Caco-2 (cell line): ENCODE data around the gene RHOG. TPM values are rescaled to one million over a fixed set of nuclear protein-coding genes. Genes with fewer than 3 reads are reported as not detected.

Experiments used
- BruUV-seq: library from RNA; stranded (reverse); fragments of 400-500 nt; replicated peaks from 2 replicates; lab custom pipeline; 2021; lab: Mats Ljungman, UMichigan
- CTCF ChIA-PET: fragments of 300-600 bp; sonication (Branson Sonifier 250); formaldehyde crosslinking; loops from one replicate; lab custom pipeline; 2022; ENCODE audit warnings: antibody characterized with exemption; lab: Charles Lee
- POLR2A ChIA-PET: fragments of 300-600 bp; sonication (Branson Sonifier 250); formaldehyde crosslinking; loops from one replicate; lab custom pipeline; 2022; ENCODE audit warnings: antibody characterized with exemption; lab: Charles Lee
- DNase-seq, 2 experiments: peaks; one replicate each; pipeline versions ENCODE4 v3.0.0 to v3.0.0-alpha.2; 2020 to 2022
- H3K27me3 ChIP-seq: replicated peaks from 2 replicates; pipeline ENCODE4 v1.6.0; 2011; ENCODE audit warnings: low read length; ENCODE audit not compliant: control insufficient read depth, insufficient read depth
- H3K36me3 ChIP-seq: 2 replicates; pipeline ENCODE4 v1.5.1; 2011; ENCODE audit warnings: low read length; ENCODE audit not compliant: control insufficient read depth, insufficient read depth
- H3K4me1 ChIP-seq: fragments of 250-450 bp; sonication (Bioruptor Pico); 2 replicates; pipeline ENCODE4 v1.5.1; 2020; ENCODE audit warnings: mild to moderate bottlenecking
- H3K4me3 ChIP-seq: 2 replicates; pipeline ENCODE4 v1.5.1; 2011; ENCODE audit warnings: low read depth, mild to moderate bottlenecking, control low read depth, low read length
- H3K9me3 ChIP-seq: fragments of 250-450 bp; sonication (Bioruptor Pico); 2 replicates; pipeline ENCODE4 v1.5.1; 2020; ENCODE audit warnings: mild to moderate bottlenecking, moderate library complexity
- H3K27ac Mint-ChIP-seq: one replicate; pipeline ENCODE4 v1.8.0; 2022; ENCODE audit warnings: mixed read lengths; ENCODE audit not compliant: unreplicated experiment
- H3K27me3 Mint-ChIP-seq: one replicate; pipeline ENCODE4 v1.8.0; 2022; ENCODE audit warnings: mixed read lengths; ENCODE audit not compliant: insufficient read depth, unreplicated experiment
- H3K36me3 Mint-ChIP-seq: one replicate; pipeline ENCODE4 v1.8.0; 2022; ENCODE audit warnings: mild to moderate bottlenecking, mixed read lengths; ENCODE audit not compliant: insufficient read depth, unreplicated experiment
- H3K4me1 Mint-ChIP-seq: one replicate; pipeline ENCODE4 v1.8.0; 2022; ENCODE audit warnings: low read depth, mixed read lengths; ENCODE audit not compliant: unreplicated experiment
- H3K4me3 Mint-ChIP-seq: one replicate; pipeline ENCODE4 v1.8.0; 2022; ENCODE audit warnings: mild to moderate bottlenecking, moderate library complexity, mixed read lengths; ENCODE audit not compliant: unreplicated experiment
- H3K9me3 Mint-ChIP-seq: one replicate; pipeline ENCODE4 v1.8.0; 2022; ENCODE audit warnings: mixed read lengths; ENCODE audit not compliant: unreplicated experiment
- CTCF ChIP-seq, 2 experiments: fragments of 200-600 bp in 1 of 2; IDR thresholded peaks; 1 replicate in 1 of 2; 2 replicates in 1 of 2; pipeline versions ENCODE4 v1.5.1 to v1.8.0; 2011 to 2022; ENCODE audit warnings: antibody characterized with exemption in 1 of 2, control low read depth in 1 of 2, inconsistent platforms in 1 of 2, low read depth in 1 of 2, low read length in 1 of 2, mild to moderate bottlenecking in 1 of 2, moderate library complexity in 1 of 2; ENCODE audit not compliant: insufficient read depth in 1 of 2, severe bottlenecking in 1 of 2, unreplicated experiment in 1 of 2
- intact Hi-C: fragments of 100-400 bp; cut with micrococcal nuclease; formaldehyde crosslinking; loops from one replicate; pipeline ENCODE4 v1.10.0; 2022; ENCODE audit not compliant: unreplicated experiment
- total RNA-seq: library from RNA; stranded (reverse); gene quantifications from 2 replicates; pipeline ENCODE4 v1.2.3, GENCODE V29; 2022

The RHOG gene
- total RNA-seq, 1 experiment from 2014 or later = 36.9 TPM

GRCh38 chr11:3873712-3874349 is 33.1 kb upstream of the RHOG start:
- no TSS peak for BruUV-seq
- no peak for TF ChIP-seq CTCF (IDR thresholded peaks at IDR 0.05; ENCODE audit: insufficient read depth in 1 of 2, low read depth in 1 of 2, low read length in 1 of 2, severe bottlenecking in 1 of 2, unreplicated experiment in 1 of 2)
- H3K27me3 ChIP-seq = no peaks in the 10 kb centered on the region
- Mint-ChIP-seq H3K27ac (no peak overlapping the region), H3K27me3 (no peaks in the 10 kb centered on the region), H3K4me3 (no peak overlapping the region), H3K4me1 (peaks cover 18% of the 10 kb centered on the region), H3K9me3 (no peaks in the 10 kb centered on the region), H3K36me3 (no peaks in the 10 kb centered on the region)
- no peaks in the 10 kb centered on the region for H3K9me3 ChIP-seq
- H3K36me3 ChIP-seq = no peaks in the 10 kb centered on the region
- no peak overlapping the region for H3K4me3 ChIP-seq
- DNase-seq = no peak
- peaks cover 29% of the 10 kb centered on the region for H3K4me1 ChIP-seq
- ChIA-PET POLR2A (no interaction called here), CTCF (interaction anchor here (1.2 kb wide), 2 partner anchors 19 to 25 kb away, joined by 5 to 7 read pairs; partner anchors contain the start of gene STIM1)
- intact Hi-C loops = no loop called here

- Histone ChIP-seq H3K36me3 (no peaks in the 10 kb centered on the region), H3K4me1 (peaks cover 42% of the 10 kb centered on the region)
Measured at GRCh38 chr11:3867209-3868091, 26.7 kb upstream of the RHOG start.

More at GRCh38 chr11:3867209-3868091, 26.7 kb upstream of the RHOG start:
- Mint-ChIP-seq H3K27me3 (no peaks in the 10 kb centered on the region), H3K9me3 (no peaks in the 10 kb centered on the region), H3K4me3 (no peak overlapping the region), H3K27ac (peak overlapping the region; percentile 46), H3K36me3 (no peaks in the 10 kb centered on the region), H3K4me1 (peaks cover 29% of the 10 kb centered on the region)
- CTCF ChIA-PET = interaction anchor here (0.5 to 1.5 kb wide), 5 partner anchors 13 to 26 kb away, joined by 3 to 5 read pairs (median 3); partner anchors contain the start of gene STIM1
- Histone ChIP-seq H3K4me3 (no peak overlapping the region), H3K9me3 (no peaks in the 10 kb centered on the region), H3K27me3 (no peaks in the 10 kb centered on the region)
- TF ChIP-seq CTCF (IDR thresholded peaks at IDR 0.05; ENCODE audit: insufficient read depth in 1 of 2, low read depth in 1 of 2, low read length in 1 of 2, severe bottlenecking in 1 of 2, unreplicated experiment in 1 of 2) = no peak
- POLR2A ChIA-PET = no interaction called here
- BruUV-seq = no TSS peak
- DNase-seq = no peak
- intact Hi-C loops = no loop called here
